Measurements from ENCODE around the gene MARCHF10. TPM values are rescaled to one million over a fixed set of nuclear protein-coding genes. Genes with fewer than 3 reads are reported as not detected.

MARCHF10 gene
- total RNA-seq, 2 experiments from 2014 or later: not detected

- no peak overlapping the region for H3K27ac Mint-ChIP-seq
- H3K27me3 Mint-ChIP-seq: no peaks in the 10 kb centered on the region
- ATAC-seq (ENCODE audit: poor library complexity) (no peak), DNase-seq (no peak)
- H3K27ac ChIP-seq (ENCODE audit: low read depth in 1 of 2, low read length in 2 of 2): no peak overlapping the region
- no peak for TF ChIP-seq CTCF (IDR thresholded peaks at IDR 0.05)
- H3K36me3 ChIP-seq (ENCODE audit: insufficient read depth, low read length): no peaks in the 10 kb centered on the region
- no peaks in the 10 kb centered on the region for H3K9me3 ChIP-seq (ENCODE audit: control insufficient read depth in 1 of 2, insufficient read depth in 1 of 2, low read length in 2 of 2)
- no peaks in the 10 kb centered on the region for H3K9me3 Mint-ChIP-seq
- H3K27me3 ChIP-seq (ENCODE audit: control insufficient read depth in 1 of 2, insufficient read depth in 2 of 2, low read length in 2 of 2): no peaks in the 10 kb centered on the region
- no peaks in the 10 kb centered on the region for H3K4me1 Mint-ChIP-seq (ENCODE audit: low read depth)
- H3K4me3 ChIP-seq (ENCODE audit: low read length): no peak overlapping the region
- ChIA-PET POLR2A (no interaction called here), CTCF (no interaction called here)
- H3K4me3 Mint-ChIP-seq: no peak overlapping the region
- no peaks in the 10 kb centered on the region for H3K36me3 Mint-ChIP-seq (ENCODE audit: low read depth)
- intact Hi-C loops (cut with DNase I, micrococcal nuclease): no loop called here
- H3K4me1 ChIP-seq (ENCODE audit: insufficient read depth, low read length): no peaks in the 10 kb centered on the region
These were observed 92.2 kb downstream of the MARCHF10 start for GRCh38 chr17:62715882-62716390.

GRCh38 chr17:62714016-62714777 lies 93.9 kb downstream of the MARCHF10 start:
- H3K27me3 ChIP-seq (ENCODE audit: control insufficient read depth in 1 of 2, insufficient read depth in 2 of 2, low read length in 2 of 2): no peaks in the 10 kb centered on the region
- CTCF ChIA-PET: interaction anchor here (1.0 kb wide), 1 partner anchor 14 kb away, joined by 3 read pairs; no protein-coding TSS in a partner anchor

More at GRCh38 chr17:62714016-62714777, 93.9 kb downstream of the MARCHF10 start:
- no peak overlapping the region for H3K27ac ChIP-seq (ENCODE audit: low read depth in 1 of 2, low read length in 2 of 2)
- H3K36me3 ChIP-seq (ENCODE audit: insufficient read depth, low read length): no peaks in the 10 kb centered on the region
- H3K9me3 ChIP-seq (ENCODE audit: control insufficient read depth in 1 of 2, insufficient read depth in 1 of 2, low read length in 2 of 2): no peaks in the 10 kb centered on the region
- intact Hi-C loops (cut with DNase I, micrococcal nuclease): no loop called here
- Mint-ChIP-seq H3K36me3 (ENCODE audit: low read depth) (no peaks in the 10 kb centered on the region), H3K27ac (no peak overlapping the region), H3K27me3 (no peaks in the 10 kb centered on the region), H3K4me1 (ENCODE audit: low read depth) (no peaks in the 10 kb centered on the region), H3K9me3 (no peaks in the 10 kb centered on the region), H3K4me3 (no peak overlapping the region)
- no peak for DNase-seq
- no peak for ATAC-seq (ENCODE audit: poor library complexity)
- H3K4me1 ChIP-seq (ENCODE audit: insufficient read depth, low read length): no peaks in the 10 kb centered on the region
- no peak overlapping the region for H3K4me3 ChIP-seq (ENCODE audit: low read length)
- POLR2A ChIA-PET: no interaction called here
- no peak for TF ChIP-seq CTCF (IDR thresholded peaks at IDR 0.05)
